Neural progenitor cell (in vitro differentiated cells): ENCODE measurements around the gene ATP2A3.

Source experiments
- EZH2 ChIP-seq: fragments of 200-600 bp; sonication (generic); IDR thresholded peaks from 2 replicates; pipeline ENCODE4 v1.6.1; 2017; ENCODE audit warnings: antibody characterized with exemption, mild to moderate bottlenecking, moderate library complexity
- EZH2phosphoT487 ChIP-seq: fragments of 200-600 bp; sonication (generic); IDR thresholded peaks from 2 replicates; pipeline ENCODE4 v1.6.1; 2017; ENCODE audit warnings: antibody characterized with exemption
- TF ChIP-seq, protein P1 (sequence below): fragments of 200-600 bp; sonication (generic); IDR thresholded peaks from 2 replicates; pipeline ENCODE4 v1.5.1; 2017; ENCODE audit warnings: antibody characterized with exemption, mild to moderate bottlenecking

DNA sequence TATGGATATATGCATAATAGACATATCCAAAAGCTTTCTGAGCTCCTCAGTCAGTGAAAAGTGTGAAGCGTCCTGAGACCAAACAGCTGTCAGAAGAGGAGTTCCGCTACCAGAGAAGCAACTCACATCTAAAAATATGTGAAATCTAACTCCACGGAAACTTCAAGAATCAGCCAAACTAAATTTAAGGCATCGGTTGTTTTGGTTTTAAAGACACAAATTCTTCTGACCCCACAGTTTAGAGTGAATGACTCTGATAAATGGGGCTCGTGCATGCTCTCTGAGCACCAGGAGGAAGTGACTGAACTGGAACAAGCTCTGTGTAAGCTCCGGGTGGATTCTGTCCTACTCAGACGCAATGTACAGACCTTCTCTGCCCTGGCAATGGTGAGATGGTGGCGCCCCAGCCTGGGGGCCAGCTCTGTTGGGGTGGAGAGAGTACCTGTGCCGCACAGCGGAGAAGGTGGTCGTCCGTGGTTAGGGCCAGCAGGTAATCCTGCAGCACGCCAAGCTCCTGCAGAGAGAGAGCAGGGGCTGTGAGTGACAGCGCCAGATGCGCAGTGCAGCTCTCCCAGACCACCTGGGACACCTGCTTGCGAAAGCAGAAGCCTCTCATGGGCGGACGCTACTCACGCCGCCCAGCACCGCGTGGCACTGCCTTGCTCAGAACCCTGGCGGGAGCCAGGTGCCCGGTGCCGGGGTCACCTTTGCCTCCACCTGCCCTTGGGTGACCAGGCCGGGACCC lies 44.4 kb upstream of the ATP2A3 start:
- TF ChIP-seq, protein P1, sequence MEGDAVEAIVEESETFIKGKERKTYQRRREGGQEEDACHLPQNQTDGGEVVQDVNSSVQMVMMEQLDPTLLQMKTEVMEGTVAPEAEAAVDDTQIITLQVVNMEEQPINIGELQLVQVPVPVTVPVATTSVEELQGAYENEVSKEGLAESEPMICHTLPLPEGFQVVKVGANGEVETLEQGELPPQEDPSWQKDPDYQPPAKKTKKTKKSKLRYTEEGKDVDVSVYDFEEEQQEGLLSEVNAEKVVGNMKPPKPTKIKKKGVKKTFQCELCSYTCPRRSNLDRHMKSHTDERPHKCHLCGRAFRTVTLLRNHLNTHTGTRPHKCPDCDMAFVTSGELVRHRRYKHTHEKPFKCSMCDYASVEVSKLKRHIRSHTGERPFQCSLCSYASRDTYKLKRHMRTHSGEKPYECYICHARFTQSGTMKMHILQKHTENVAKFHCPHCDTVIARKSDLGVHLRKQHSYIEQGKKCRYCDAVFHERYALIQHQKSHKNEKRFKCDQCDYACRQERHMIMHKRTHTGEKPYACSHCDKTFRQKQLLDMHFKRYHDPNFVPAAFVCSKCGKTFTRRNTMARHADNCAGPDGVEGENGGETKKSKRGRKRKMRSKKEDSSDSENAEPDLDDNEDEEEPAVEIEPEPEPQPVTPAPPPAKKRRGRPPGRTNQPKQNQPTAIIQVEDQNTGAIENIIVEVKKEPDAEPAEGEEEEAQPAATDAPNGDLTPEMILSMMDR, result no peak
- TF ChIP-seq EZH2phosphoT487 (no peak), EZH2 (no peak)
